SK-N-SH (cell line): ENCODE measurements around the gene SC5D. TPM values are rescaled to one million over a fixed set of nuclear protein-coding genes. Genes with fewer than 3 reads are reported as not detected.

ENCODE experiments used
- CTCF ChIA-PET: fragments of 300-600, 350-600 bp; formaldehyde crosslinking; extraction: SDS; loops from one replicate; lab custom pipeline; 2021; lab: Yijun Ruan, JAX
- POLR2A ChIA-PET: fragments of 350-600 bp; sonication (Branson Sonifier 250); formaldehyde crosslinking; extraction: SDS; loops from one replicate; lab custom pipeline; 2020; ENCODE audit warnings: antibody characterized with exemption, inconsistent platforms; lab: Yijun Ruan, JAX
- DNase-seq: peaks from one replicate; pipeline ENCODE4 v3.0.0; 2012
- H2AFZ ChIP-seq: fragments of 200-600 bp; sonication (generic); 2 replicates; pipeline ENCODE4 v1.8.1; 2016; ENCODE audit warnings: antibody characterized with exemption, mild to moderate bottlenecking, low read depth
- H3F3A ChIP-seq: fragments of 200-600 bp; sonication (generic); replicated peaks from 2 replicates; pipeline ENCODE3; 2016; ENCODE audit warnings: antibody characterized with exemption, mild to moderate bottlenecking; ENCODE audit not compliant: insufficient read depth
- H3K27ac ChIP-seq, 2 experiments: fragments of 200-500 bp in 1 of 2; fragments of 200-600 bp in 1 of 2; sonication (Bioruptor generic) in 1 of 2; sonication (generic), shearing (Covaris generic) in 1 of 2; 2 replicates each; pipeline versions ENCODE4 v1.5.1 to v1.6.1; 2014 to 2016; ENCODE audit warnings: low read depth in 2 of 2, inconsistent platforms in 1 of 2, low read length in 1 of 2, mild to moderate bottlenecking in 1 of 2, mixed read lengths in 1 of 2
- H3K27me3 ChIP-seq: fragments of 200-600 bp; sonication (generic), shearing (Covaris generic); 2 replicates; pipeline ENCODE4 v1.6.1; 2016; ENCODE audit warnings: mixed run types; ENCODE audit not compliant: insufficient read depth
- H3K36me3 ChIP-seq, 2 experiments: fragments of 200-500 bp in 1 of 2; fragments of 200-600 bp in 1 of 2; sonication (Bioruptor generic) in 1 of 2; sonication (generic) in 1 of 2; replicated peaks in 1 of 2; 2 replicates each; pipeline versions ENCODE3 to v1.5.1; 2014 to 2016; ENCODE audit warnings: low read length in 1 of 2, mild to moderate bottlenecking in 1 of 2; ENCODE audit not compliant: insufficient read depth in 2 of 2, control insufficient read depth in 1 of 2
- H3K4me1 ChIP-seq, 2 experiments: fragments of 200-500 bp in 1 of 2; fragments of 200-600 bp in 1 of 2; sonication (Bioruptor generic) in 1 of 2; sonication (generic), shearing (Covaris generic) in 1 of 2; 2 replicates each; pipeline versions ENCODE4 v1.5.1 to v1.6.1; 2014 to 2016; ENCODE audit warnings: low read depth in 1 of 2, low read length in 1 of 2, mixed run types in 1 of 2; ENCODE audit not compliant: insufficient read depth in 2 of 2, control insufficient read depth in 1 of 2
- H3K4me2 ChIP-seq: fragments of 200-600 bp; sonication (generic), shearing (Covaris generic); 2 replicates; pipeline ENCODE4 v1.6.1; 2017; ENCODE audit warnings: mixed run types
- H3K4me3 ChIP-seq, 2 experiments: fragments of 200-500 bp in 1 of 2; fragments of 200-600 bp in 1 of 2; sonication (Bioruptor generic) in 1 of 2; sonication (generic), shearing (Covaris generic) in 1 of 2; 2 replicates each; pipeline versions ENCODE4 v1.5.1 to v1.8.1; 2014 to 2016; ENCODE audit warnings: low read depth in 2 of 2, inconsistent platforms in 1 of 2, low read length in 1 of 2, mild to moderate bottlenecking in 1 of 2, mixed read lengths in 1 of 2, moderate library complexity in 1 of 2
- H3K79me2 ChIP-seq: fragments of 200-600 bp; sonication (generic); 2 replicates; pipeline ENCODE4 v1.8.1; 2017; ENCODE audit warnings: mild to moderate bottlenecking; ENCODE audit not compliant: insufficient read depth
- H3K9ac ChIP-seq: fragments of 200-600 bp; sonication (generic); 2 replicates; pipeline ENCODE4 v1.6.1; 2017; ENCODE audit warnings: mixed run types
- H3K9me2 ChIP-seq: fragments of 200-600 bp; sonication (generic); 2 replicates; pipeline ENCODE4 v1.6.1; 2017; ENCODE audit warnings: mixed run types
- H3K9me3 ChIP-seq: fragments of 200-600 bp; sonication (generic); 2 replicates; pipeline ENCODE4 v1.6.1; 2017; ENCODE audit warnings: mixed run types, mild to moderate bottlenecking, moderate library complexity
- H4K20me1 ChIP-seq: fragments of 200-600 bp; sonication (generic); 2 replicates; pipeline ENCODE4 v1.6.1; 2017; ENCODE audit warnings: mild to moderate bottlenecking, mixed run types; ENCODE audit not compliant: insufficient read depth
- CHD2 ChIP-seq: fragments of 150-350 bp; IDR thresholded peaks from 2 replicates; pipeline ENCODE4 v1.6.1; 2018; ENCODE audit warnings: low read length; ENCODE audit not compliant: partially characterized antibody
- ELF1 ChIP-seq: IDR thresholded peaks from 2 replicates; pipeline ENCODE4 v1.4.0; 2012
- FOXM1 ChIP-seq: IDR thresholded peaks from 2 replicates; pipeline ENCODE4 v1.4.0; 2012; ENCODE audit warnings: low read depth, mild to moderate bottlenecking
- GABPA ChIP-seq: IDR thresholded peaks from 2 replicates; pipeline ENCODE4 v1.4.0; 2012; ENCODE audit warnings: low read depth, mild to moderate bottlenecking
- GATA2 ChIP-seq: sonication (generic); formaldehyde crosslinking; IDR thresholded peaks from 2 replicates; pipeline ENCODE4 v1.5.0; 2020; ENCODE audit warnings: mild to moderate bottlenecking, missing genetic modification reagents
- JUND ChIP-seq: IDR thresholded peaks from 2 replicates; pipeline ENCODE4 v1.4.0; 2012
- MXI1 ChIP-seq: IDR thresholded peaks from 2 replicates; pipeline ENCODE4 v1.6.1; 2012; ENCODE audit warnings: mild to moderate bottlenecking, low read depth, low read length, improper control_type of control experiment
- NFIC ChIP-seq: IDR thresholded peaks from 2 replicates; pipeline ENCODE4 v1.4.0; 2012; ENCODE audit warnings: borderline replicate concordance
- NRF1 ChIP-seq: IDR thresholded peaks from 2 replicates; pipeline ENCODE4 v1.6.1; 2012; ENCODE audit warnings: low read depth, mild to moderate bottlenecking, low read length
- POLR2AphosphoS5 ChIP-seq: IDR thresholded peaks from 2 replicates; pipeline ENCODE4 v1.6.1; 2012; ENCODE audit warnings: low read depth, low read length
- RAD21 ChIP-seq: IDR thresholded peaks from 2 replicates; pipeline ENCODE4 v1.6.1; 2012; ENCODE audit warnings: mild to moderate bottlenecking, low read length
- RCOR1 ChIP-seq: fragments of 150-350 bp; IDR thresholded peaks from 2 replicates; pipeline ENCODE4 v1.6.1; 2017; ENCODE audit warnings: antibody characterized with exemption, low read length
- RXRA ChIP-seq: IDR thresholded peaks from 2 replicates; pipeline ENCODE4 v1.4.0; 2012; ENCODE audit warnings: low read depth, mild to moderate bottlenecking, borderline replicate concordance
- SMC3 ChIP-seq: IDR thresholded peaks from 2 replicates; pipeline ENCODE4 v1.6.1; 2012; ENCODE audit warnings: low read depth, low read length, improper control_type of control experiment
- TEAD4 ChIP-seq: IDR thresholded peaks from 2 replicates; pipeline ENCODE4 v1.4.0; 2012; ENCODE audit warnings: mild to moderate bottlenecking, borderline replicate concordance; ENCODE audit not compliant: insufficient read depth
- YY1 ChIP-seq: IDR thresholded peaks from 2 replicates; pipeline ENCODE4 v1.4.0; 2012; ENCODE audit warnings: low read depth, mild to moderate bottlenecking
- WGBS: methylation state at CpG from one replicate; pipeline ENCODE4 v1.1.6; 2017; ENCODE audit warnings: low lambda C conversion rate; 5-methylcytosine and 5-hydroxymethylcytosine counted together
- polyA plus RNA-seq, 3 experiments: library from polyadenylated mRNA; depleted of rRNA; stranded (reverse); fragments of >200 nt; gene quantifications; 2 replicates each; pipeline ENCODE4 v1.2.3, GENCODE V29; 2012
- TF ChIP-seq, protein P1 (sequence below): fragments of 200-600 bp; sonication (generic); IDR thresholded peaks from 2 replicates; pipeline ENCODE4 v1.6.1; 2017; ENCODE audit warnings: antibody characterized with exemption, mild to moderate bottlenecking, moderate library complexity
- TF ChIP-seq, protein P2 (sequence below): fragments of 150-350 bp; IDR thresholded peaks from 2 replicates; pipeline ENCODE4 v1.6.1; 2016; ENCODE audit warnings: mild to moderate bottlenecking, low read depth, low read length
- TF ChIP-seq, protein P3 (sequence below): fragments of 150-350 bp; IDR thresholded peaks from 2 replicates; pipeline ENCODE4 v1.6.1; 2017; ENCODE audit warnings: antibody characterized with exemption, low read length, low read depth, borderline replicate concordance
- TF ChIP-seq, protein P4 (sequence below): IDR thresholded peaks from 2 replicates; pipeline ENCODE4 v1.4.0; 2012; ENCODE audit warnings: low read depth, borderline replicate concordance

Gene SC5D
- polyA plus RNA-seq, 1 of the 3 experiments (the other 2 are of a cell fraction), result 8.9 TPM

DNA sequence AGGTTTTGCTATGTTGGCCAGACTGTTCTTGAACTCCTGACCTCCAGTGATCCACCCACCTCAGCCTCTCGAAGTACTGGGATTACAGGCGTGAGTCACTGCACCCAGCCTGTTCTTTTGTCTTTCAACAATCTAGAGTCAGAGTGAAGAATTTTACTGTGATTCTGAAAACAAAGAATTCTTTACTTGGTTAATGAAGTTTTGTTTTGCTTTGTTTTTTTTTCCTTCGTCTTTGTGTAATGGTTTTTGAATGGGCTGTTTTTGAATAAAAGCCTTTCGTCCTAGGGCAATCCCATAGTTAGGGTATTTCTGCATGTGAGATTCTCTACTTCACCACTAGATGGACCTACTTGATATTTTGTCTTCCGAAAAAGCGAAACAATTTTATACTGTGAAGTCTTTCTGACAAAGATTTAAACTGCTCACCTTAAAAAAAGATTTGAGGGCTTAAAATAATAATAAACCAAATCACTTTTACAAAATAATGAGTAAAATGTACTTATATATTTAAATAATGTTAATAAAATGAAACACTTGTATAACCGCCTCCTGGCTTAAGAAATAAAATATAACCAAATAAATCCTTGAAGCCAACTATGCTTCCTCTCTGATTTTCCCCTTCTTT, 43.4 kb upstream of the SC5D start:
- H3K9me3 ChIP-seq, result no peaks in the 10 kb centered on the region
- peaks cover 4% of the 10 kb centered on the region for H3F3A ChIP-seq
- H3K9me2 ChIP-seq, result no peaks in the 10 kb centered on the region
- no peaks in the 10 kb centered on the region for H3K79me2 ChIP-seq
- peak; percentile 64 for DNase-seq
- no peaks in the 10 kb centered on the region; the same call in 1 of the 2 replicates for H3K27me3 ChIP-seq
- H3K36me3 ChIP-seq, result no peaks in the 10 kb centered on the region
- ChIA-PET POLR2A (no interaction called here), CTCF (interaction anchor here (0.6 to 2.7 kb wide), 8 partner anchors 12 to 375 kb away, joined by 3 to 18 read pairs (median 3); no protein-coding TSS in a partner anchor)
- no peak overlapping the region; a peak in 1 of 4 replicates for H3K4me3 ChIP-seq
- no peak overlapping the region for H3K4me2 ChIP-seq
- no peak overlapping the region for H2AFZ ChIP-seq
- H4K20me1 ChIP-seq, result no peaks in the 10 kb centered on the region
- H3K4me1 ChIP-seq, result no peaks in the 10 kb centered on the region; a peak in 1 of 4 replicates
- WGBS, result 57% methylated on average over 7 of the region's 7 CpGs
- no peak overlapping the region for H3K9ac ChIP-seq
- no peak overlapping the region for H3K27ac ChIP-seq
- peak; percentile 43 for TF ChIP-seq SMC3
- TF ChIP-seq RAD21, result peak; percentile 62
- TF ChIP-seq, protein P1, sequence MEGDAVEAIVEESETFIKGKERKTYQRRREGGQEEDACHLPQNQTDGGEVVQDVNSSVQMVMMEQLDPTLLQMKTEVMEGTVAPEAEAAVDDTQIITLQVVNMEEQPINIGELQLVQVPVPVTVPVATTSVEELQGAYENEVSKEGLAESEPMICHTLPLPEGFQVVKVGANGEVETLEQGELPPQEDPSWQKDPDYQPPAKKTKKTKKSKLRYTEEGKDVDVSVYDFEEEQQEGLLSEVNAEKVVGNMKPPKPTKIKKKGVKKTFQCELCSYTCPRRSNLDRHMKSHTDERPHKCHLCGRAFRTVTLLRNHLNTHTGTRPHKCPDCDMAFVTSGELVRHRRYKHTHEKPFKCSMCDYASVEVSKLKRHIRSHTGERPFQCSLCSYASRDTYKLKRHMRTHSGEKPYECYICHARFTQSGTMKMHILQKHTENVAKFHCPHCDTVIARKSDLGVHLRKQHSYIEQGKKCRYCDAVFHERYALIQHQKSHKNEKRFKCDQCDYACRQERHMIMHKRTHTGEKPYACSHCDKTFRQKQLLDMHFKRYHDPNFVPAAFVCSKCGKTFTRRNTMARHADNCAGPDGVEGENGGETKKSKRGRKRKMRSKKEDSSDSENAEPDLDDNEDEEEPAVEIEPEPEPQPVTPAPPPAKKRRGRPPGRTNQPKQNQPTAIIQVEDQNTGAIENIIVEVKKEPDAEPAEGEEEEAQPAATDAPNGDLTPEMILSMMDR, result peak; percentile 80
- no peak for TF ChIP-seq RXRA

DNA sequence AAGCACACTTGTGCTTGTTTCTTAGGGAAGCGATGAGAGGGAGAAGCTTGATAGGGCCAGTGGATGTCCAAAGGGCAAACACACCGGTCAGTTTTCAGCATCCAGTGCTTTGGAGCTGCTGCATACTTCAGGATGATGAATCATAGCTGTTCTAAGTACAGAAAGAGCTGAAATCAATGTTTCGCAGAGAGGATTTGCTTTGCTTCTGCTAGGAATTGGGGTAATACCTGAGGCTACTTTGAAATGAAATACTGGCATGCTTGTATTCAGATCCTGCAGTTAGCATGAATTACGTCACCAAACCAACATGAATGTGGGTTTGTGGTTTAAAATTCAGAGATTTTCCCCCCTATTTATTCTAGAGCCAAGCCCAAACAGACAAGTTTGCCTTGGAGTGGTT, 41.7 kb upstream of the SC5D start:
- H3K9me3 ChIP-seq, result peaks cover 2% of the 10 kb centered on the region; the same call in 1 of the 2 replicates
- no peaks in the 10 kb centered on the region for H3K79me2 ChIP-seq
- no peak for TF ChIP-seq MXI1
- TF ChIP-seq, protein P2, sequence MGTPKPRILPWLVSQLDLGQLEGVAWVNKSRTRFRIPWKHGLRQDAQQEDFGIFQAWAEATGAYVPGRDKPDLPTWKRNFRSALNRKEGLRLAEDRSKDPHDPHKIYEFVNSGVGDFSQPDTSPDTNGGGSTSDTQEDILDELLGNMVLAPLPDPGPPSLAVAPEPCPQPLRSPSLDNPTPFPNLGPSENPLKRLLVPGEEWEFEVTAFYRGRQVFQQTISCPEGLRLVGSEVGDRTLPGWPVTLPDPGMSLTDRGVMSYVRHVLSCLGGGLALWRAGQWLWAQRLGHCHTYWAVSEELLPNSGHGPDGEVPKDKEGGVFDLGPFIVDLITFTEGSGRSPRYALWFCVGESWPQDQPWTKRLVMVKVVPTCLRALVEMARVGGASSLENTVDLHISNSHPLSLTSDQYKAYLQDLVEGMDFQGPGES, result no peak
- no peak for TF ChIP-seq NRF1
- TF ChIP-seq GABPA, result no peak
- no peak for TF ChIP-seq SMC3
- TF ChIP-seq ELF1, result no peak
- TF ChIP-seq GATA2 (CRISPR knock-in tag), result no peak
- no peak for TF ChIP-seq TEAD4
- TF ChIP-seq, protein P3, sequence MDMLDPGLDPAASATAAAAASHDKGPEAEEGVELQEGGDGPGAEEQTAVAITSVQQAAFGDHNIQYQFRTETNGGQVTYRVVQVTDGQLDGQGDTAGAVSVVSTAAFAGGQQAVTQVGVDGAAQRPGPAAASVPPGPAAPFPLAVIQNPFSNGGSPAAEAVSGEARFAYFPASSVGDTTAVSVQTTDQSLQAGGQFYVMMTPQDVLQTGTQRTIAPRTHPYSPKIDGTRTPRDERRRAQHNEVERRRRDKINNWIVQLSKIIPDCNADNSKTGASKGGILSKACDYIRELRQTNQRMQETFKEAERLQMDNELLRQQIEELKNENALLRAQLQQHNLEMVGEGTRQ, result no peak
- no peak for TF ChIP-seq POLR2AphosphoS5
- TF ChIP-seq, protein P4, sequence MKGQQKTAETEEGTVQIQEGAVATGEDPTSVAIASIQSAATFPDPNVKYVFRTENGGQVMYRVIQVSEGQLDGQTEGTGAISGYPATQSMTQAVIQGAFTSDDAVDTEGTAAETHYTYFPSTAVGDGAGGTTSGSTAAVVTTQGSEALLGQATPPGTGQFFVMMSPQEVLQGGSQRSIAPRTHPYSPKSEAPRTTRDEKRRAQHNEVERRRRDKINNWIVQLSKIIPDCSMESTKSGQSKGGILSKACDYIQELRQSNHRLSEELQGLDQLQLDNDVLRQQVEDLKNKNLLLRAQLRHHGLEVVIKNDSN, result no peak
- TF ChIP-seq, protein P1, result no peak
- TF ChIP-seq RAD21, result no peak
- TF ChIP-seq JUND, result no peak
- TF ChIP-seq NFIC, result no peak
- TF ChIP-seq RCOR1, result no peak
- TF ChIP-seq FOXM1, result no peak
- no peak for TF ChIP-seq CHD2
- TF ChIP-seq YY1, result no peak
- TF ChIP-seq, all 33 proteins: peak for 0
- Histone ChIP-seq H3K9me2 (no peaks in the 10 kb centered on the region), H3K27ac (no peak overlapping the region), H2AFZ (no peak overlapping the region), H3K4me1 (no peaks in the 10 kb centered on the region; a peak in 1 of 4 replicates), H3K36me3 (no peaks in the 10 kb centered on the region), H3K4me2 (no peak overlapping the region), H3K9ac (no peak overlapping the region), H3K4me3 (no peak overlapping the region), H3K27me3 (no peaks in the 10 kb centered on the region), H4K20me1 (no peaks in the 10 kb centered on the region), H3F3A (peaks cover 4% of the 10 kb centered on the region)
- 69% methylated on average over 4 of the region's 4 CpGs for WGBS
- no peak for DNase-seq
- ChIA-PET POLR2A (no interaction called here), CTCF (interaction anchor here (1.0 to 3.1 kb wide), 9 partner anchors 9 to 1255 kb away, joined by 3 to 14 read pairs (median 4); no protein-coding TSS in a partner anchor)
